Stimulated activated CD8-positive, alpha-beta memory T cell treated with anti-CD3 and anti-CD28 coated beads, Interleukin-15, amount 100 ng/mL, for 4 hours (primary cell): ENCODE measurements around the gene MYH15.

Source experiments
- DNase-seq, 2 donors: peaks; one replicate each; pipeline ENCODE4 v3.0.0-alpha.2; 2020; ENCODE audit warnings: low read depth in 2 of 2

MYH15 gene

GRCh38 chr3:108334701-108335100 is 175.7 kb downstream of the MYH15 start:
- DNase-seq: no peak

DNA sequence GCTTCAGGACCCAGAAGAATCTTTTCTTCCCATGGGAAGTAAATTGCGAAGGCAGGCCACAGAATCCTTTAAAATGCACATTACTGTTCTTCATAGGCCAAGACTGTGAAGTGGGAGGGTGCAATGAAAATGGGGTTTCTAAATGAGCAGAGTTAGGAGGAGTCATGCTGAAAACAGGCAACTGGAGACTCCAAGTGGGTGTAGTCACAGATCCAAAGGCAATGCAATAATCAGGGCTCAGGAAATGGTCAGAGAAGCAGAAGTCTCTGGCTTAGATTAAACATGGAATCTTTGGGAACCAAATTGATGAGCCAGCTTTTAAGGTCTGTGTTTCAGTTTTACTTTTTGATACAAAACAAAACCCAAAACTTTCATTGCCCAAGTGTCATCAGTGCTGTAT is 176.4 kb downstream of the MYH15 start:
- no peak for DNase-seq

- DNase-seq: no peak
These were observed 178.6 kb downstream of the MYH15 start for GRCh38 chr3:108331792-108332191.
